ENCODE measurements around the gene FEM1B.

The FEM1B gene

DNA sequence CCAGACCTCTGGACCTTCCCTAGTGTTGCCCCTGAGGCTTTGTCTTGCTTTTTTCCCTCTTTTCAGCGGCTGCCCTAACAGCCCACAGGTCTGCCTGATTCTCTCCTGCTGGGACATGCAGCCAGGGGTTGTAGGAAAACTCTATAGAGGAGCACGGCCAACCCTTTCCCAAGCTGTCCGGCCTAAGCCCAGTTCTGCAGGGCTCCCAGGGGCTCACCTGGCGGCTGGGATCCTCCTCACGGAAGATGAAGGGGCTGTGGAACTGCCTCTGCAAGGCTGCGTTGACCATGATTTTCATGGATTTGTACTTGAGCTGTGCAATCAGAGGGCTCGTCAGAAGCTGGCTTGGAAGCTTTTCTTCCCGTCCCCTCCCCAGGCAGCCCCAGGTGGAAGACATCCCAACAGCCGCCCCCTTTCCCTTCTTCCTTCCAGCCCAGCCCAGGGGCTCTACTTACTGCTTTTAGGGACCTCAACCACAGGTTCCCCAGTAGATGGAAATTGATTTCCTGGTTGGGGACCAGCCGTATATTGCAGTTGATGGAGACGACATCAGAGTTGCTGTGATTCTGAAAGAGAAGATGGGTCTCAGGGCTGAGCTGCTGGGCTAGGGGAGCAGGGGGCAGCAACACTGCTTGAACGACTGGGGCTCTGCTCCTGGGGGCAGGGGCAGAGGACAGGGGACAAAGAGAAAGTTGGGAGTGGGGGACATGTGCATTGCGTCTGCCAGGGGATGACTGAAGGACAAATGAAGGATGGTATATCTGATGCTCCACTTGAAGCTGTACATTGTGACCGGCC is 29.8 kb downstream of the FEM1B start:
- no peak for DNase-seq (ENCODE audit: low read depth, low spot score)

DNA sequence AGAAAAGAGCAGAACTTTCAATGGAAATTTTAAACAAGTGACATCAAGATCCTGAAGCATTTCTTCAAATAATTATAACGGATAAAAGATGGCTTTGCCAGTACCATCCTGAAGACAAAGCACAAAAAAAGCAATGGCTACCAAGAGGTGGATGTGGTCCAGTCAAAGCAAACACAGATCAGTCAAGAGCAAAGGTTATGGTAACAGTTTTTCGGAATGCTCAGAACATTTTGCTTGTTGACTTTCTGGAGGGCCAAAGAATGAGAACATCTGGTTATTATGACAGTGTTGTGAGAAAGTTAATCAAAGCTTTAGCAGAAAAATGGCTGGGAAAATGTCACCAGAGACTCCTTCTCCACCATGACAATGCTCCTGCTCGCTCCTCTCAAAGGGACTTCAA is 31.5 kb downstream of the FEM1B start:
- DNase-seq (ENCODE audit: low read depth, low spot score), result no peak

DNA sequence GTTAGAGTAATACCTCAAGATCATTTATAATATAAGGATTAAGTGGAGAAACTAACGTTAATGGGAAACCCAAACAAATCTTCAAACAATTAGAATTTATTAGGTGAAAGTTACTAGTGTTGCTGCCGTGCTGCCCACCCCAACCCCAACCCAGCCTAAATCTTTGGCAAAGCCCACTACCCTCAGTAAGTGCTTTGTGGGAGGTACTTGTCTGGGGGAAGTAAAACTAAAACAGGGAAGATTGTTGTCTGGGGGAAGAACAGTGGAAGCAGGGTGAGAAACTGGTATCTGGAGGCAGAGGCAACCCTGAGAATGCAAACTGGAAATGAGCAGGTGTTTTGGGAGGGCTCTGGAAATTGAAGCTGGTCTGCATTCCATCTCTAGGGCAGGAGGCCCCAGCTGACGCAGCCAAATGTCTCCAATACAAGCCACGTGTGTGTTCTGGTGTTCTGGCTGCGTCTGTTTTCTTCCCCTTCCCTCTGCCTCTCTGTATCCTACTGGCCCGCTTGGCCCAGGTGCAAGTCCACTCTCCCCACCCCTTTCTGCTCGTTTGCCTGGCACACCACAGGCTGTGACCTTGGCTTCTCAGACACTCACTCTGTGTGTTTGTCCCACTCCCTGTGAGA is 32.7 kb downstream of the FEM1B start:
- no peak for DNase-seq (ENCODE audit: low read depth, low spot score)

DNA sequence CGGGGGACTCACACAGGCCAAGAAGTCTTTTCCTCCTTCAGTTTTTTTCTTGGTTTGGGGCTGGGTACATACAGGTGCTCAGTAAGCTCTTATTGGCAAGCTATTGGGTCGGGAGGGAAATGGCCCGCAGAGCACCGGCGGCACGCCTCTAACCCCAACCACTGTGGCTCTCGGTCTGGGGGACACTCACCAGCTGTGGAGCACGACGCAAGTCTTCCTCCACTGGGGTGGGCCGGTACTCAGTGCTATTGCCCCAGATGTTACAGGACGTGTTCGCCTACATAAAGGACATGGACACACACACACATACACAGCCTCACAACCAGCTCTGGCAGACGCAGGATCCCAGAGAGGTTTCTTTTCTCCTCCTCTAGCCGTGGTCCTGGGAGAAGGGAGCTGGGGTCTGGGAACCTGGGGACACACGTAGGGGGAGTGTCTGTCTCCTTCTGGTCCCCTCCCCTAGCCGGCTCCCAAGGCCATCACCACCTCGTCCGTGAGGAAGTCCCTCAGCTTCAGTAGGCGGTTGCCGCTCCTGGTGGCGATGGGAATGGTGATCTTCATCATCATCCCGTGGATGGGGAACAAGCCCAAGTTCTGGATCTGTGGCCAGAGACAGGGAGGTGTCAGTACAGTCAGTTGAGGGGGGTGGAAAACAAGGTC is 33.4 kb downstream of the FEM1B start:
- no peak for DNase-seq (ENCODE audit: low read depth, low spot score)

DNA sequence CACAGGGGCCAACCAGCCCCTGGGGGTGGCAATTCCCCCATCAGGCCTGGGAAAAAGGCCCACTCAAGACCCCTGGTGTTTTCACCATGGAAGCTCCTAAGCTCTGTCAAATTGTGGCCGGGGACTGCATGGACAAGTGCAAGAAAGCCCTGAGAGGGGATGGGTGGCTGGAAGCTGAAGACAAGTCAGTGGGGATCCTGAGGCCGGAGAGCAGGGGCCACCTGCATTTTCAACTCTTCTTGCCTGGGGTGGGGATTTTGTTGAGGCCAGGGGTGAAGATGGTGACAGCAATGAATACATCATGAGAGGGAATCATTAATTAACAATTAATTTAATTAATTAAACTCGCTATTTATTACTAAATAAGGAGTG is 33.9 kb downstream of the FEM1B start:
- no peak for DNase-seq (ENCODE audit: low read depth, low spot score)

DNA sequence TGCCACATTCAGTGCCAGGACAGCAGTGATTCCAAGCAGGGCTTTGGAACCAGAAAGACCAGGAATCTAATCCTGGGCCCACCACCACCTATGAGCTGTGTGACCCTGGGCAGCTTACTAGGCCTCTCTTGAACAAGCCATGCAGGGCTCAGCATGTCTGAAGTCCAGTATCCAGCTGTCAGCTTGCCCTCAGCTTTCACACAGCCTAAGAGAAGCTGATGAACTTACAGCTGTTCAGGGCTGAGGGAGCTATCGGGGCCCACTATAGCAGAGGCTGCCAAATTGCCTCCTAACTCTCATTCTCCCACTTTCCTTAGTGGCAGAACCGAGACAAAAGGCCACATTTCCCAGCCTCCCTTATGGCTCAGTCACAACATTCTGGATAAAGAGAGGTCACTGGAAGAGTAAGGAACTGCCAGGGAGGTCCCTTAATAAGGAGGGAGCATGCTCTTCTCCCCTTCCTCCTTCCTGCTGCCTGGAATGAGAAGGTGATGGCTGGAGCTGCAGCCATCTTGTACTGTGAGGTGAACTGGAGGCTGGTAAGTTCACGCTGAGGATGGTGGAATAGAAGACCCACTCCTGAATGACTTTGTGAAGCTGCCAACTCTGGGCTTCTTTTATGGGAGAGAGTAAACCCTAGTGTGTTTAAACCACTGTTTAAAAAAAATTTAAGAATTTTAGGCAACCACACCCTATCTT is 34.5 kb downstream of the FEM1B start:
- DNase-seq (ENCODE audit: low read depth, low spot score), result no peak

DNA sequence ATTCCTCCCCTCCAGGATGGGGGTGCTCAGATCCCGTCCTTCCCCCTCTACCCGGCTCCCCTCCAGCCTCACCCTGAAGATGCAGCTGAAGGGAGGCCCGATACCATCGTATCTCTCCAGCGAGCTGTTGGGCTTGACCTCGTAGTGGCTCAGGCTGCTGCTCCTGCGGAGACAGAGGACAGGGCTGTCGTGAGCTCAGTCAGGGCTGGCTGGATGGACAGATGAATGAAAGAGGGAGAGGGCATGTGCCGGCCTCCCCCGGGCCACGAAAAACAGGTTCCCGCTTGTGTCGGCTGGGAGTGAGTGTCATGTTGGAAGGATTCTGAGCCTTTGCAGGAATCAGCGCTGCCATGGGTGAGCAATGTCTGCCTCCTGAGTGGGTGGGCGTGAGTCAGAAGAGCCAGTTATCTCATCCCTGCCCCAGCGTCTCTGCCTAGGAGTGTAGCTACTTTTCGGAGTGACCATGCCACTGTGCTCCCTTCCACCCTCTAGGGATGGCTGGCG is 35.2 kb downstream of the FEM1B start:
- DNase-seq (ENCODE audit: low read depth, low spot score), result no peak

DNA sequence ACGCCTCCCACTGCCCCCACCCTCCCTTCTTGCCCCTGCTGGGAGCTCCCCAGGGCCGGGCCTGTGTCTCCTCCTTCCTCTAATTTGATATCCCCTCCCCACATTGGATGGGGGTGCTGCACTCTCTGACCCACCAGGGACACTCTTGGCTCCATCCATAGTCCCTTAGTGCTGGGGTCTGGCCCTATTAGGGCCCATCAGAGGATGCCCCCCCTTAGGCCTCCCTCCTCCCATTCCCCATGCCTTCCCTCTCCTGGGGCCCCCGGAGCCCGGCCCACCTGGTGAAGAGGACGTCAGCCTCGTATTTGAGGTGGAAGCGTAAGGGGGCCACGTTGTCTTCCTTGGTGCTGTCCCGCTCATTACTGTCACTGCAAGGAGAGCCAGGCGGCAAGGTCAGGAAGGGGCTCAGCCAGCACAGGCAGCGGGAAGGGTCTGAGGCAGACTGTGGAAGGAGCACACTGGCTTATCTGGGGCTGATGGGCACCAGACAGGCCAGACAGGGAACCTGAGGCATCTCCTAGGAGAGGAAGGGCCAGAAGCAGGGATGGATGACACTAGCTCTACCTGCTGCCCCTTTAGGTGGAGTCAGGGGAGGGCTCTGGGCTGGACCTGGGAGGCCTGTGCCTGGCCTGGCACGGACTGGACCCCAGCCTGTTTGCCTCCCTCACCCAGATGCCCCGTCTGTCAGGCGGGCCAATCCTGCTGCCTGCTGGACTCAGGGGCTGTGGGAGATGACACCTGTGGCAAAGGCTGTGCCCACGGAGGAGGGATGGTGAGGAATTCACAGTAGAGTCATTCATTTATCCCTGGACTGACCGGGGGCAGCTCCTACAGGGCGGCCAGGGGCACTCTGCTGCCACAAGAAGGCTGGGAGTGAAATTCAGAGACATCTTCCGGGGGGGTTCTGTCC is 36.2 kb downstream of the FEM1B start:
- no peak for DNase-seq (ENCODE audit: low read depth, low spot score)

DNA sequence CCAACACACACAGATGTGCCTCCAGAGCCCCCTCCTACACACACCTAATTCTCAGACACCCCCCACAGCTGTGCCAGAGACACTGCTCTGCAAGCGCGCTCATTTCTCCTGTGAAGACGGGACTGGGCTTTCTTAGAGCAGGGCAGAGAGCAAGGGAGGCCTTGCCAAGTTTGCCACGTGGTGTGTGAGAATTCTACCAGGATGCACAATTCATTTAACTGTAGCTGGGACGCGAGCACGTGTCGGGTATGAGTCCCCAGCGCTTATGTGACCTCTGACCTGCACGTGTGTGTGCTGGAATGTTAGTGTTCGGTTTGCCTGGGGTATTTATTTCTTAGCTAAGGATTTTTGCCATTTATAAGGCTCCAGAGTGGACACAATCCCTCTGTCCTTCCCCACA is 37.0 kb downstream of the FEM1B start:
- DNase-seq (ENCODE audit: low read depth, low spot score), result no peak

DNA sequence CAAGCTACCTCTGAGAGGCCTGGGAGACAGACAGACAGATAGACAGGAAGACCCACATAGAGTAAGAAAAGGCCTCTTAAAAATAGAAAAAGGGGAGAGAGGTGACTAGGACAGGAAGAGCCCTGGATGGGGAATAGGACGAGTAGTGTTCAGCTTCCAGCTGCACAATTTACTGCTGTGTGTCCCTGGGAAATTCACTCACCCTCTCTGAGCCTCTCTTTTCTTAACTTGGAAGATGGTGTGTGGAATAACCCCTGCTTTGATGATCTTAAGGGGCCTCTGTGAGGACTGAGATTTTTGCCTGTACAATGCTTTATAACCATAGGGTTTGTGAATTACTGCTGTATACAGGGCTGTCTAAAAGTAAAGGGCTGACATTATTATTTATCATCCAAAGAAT is 37.5 kb downstream of the FEM1B start:
- no peak for DNase-seq (ENCODE audit: low read depth, low spot score)

DNA sequence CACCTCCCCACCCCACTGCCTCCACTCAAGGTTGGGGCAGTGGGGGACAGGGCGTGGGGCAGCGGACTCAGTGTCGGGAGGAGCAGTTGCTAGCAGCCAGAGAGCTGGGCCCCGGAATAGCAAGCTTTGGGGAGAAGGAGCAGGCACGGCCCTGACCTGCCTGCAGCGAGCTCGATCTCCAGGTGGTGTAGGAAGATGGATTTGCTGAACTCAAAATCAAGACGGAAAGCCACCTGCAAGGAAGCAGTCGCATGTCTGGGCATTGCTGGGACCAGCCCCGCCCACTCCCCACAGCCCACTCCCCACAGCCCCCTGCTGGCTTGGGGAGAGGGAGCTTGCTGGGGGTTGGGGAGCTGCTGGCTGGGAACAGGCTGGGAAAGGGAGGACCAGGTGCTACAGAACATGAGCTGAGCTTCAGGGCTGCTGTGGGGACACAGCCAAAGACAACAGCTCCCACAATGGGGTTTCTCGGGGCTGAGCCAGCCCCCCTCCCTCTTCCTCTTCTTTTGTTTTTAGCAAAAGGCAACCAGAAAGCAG is 38.0 kb downstream of the FEM1B start:
- no peak for DNase-seq (ENCODE audit: low read depth, low spot score)

DNA sequence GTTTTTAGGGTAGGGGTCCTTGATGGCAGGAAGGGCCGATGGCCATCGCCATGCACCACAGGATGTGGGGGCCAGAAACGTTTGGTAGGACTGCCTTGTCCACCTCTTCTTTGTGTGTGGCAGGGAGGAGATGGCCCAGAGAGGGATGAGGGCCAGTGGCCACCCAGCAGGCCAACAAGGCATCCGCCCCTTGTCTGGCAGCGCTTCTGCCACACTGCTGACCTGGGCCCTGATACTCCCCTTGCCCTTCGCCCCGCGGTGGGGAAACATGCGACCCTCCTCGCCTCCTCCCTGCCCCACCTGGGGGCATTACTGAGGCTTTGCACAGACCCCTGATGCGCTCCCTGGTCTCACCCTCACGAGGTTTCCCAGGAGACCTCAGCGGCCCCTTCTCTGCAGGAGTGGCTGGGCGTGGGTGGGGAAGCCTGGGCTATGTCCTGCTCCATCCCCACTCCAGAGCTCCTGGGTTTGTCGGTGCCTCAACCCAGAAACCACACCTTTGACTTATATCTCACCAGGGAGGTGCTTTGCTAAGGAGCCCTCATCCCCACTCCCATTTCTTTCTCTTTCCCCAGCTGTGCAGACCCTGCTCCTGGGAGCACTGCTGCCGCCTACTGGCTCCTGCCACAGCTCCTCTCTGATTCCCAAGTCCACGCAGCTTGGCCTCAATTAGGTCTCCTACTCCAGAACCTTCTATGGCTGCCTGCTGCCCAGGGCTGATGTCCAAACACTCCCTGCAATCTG is 38.7 kb downstream of the FEM1B start:
- no peak for DNase-seq (ENCODE audit: low read depth, low spot score)

DNA sequence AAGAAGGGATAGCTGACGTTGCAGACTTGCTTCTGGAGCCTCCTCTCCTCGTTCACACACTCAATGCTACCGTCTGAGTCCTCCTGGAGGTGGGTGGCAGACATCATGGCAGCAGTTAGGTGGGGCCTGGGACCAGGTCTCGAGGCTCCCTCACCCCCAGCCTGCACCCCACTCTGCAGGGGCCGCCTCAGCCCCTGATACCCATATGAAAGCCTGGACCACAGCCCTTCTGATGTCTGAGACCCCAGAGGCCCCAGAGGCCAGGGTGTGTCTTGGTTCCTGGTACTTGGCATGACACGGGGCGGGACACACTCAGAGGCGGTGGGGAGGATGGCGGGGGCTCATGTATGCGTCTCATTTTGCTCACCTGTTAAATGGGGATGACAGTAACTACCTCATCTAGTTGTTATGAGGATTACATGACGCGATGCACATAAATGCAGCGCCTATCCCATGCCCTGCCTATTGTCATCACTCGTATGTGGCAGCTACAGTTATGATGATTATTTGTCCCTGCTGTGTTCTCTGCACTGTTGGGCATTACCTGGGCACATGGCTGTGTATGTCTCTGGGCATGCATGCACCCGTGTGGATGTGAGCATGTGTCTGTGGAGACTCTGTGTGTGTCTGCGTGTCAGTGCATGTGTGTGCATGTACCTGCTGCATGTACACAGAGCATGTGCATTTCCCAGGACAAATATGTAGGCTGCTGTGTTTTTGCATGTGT is 39.9 kb downstream of the FEM1B start:
- DNase-seq (ENCODE audit: low read depth, low spot score), result no peak

DNA sequence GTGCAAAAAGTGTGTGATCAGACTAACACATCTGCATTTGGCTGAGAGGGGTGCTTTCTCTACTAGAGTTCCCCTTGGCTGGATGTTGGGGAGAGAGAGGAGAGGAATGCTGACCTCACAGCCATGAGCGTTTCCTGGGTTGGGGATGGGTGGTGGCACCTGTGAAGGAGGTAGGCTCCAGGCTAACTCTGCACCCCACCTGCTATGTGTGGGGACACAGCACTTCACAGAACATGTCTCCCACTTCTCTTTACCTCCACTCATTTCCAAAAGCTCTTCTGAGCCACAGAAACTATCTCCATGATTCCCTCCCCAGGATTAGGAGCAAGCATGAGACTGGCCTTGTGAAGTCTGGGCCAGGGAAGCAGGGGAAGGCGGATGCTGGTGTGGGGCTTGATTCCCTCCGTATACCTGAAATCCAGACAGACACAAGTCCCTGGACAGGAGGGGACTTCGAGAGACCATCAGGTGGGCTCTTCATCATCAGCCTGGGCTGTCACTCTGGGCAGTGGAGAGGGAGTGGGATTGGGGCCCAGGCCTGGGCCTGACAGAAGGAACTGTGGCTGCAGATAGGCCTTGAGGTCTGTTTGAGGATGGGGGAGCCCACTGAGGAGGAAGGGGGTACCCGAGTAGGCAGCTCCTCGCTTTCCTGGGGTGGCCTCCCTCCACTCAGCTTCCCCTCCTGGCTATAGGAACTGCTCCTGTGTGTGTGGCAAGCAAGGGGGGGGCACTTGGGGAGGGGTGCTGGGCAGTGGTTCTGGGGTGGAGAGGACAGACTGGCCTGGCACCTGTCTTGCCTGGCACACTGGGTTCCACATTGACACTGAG is 40.7 kb downstream of the FEM1B start:
- no peak for DNase-seq (ENCODE audit: low read depth, low spot score)

DNA sequence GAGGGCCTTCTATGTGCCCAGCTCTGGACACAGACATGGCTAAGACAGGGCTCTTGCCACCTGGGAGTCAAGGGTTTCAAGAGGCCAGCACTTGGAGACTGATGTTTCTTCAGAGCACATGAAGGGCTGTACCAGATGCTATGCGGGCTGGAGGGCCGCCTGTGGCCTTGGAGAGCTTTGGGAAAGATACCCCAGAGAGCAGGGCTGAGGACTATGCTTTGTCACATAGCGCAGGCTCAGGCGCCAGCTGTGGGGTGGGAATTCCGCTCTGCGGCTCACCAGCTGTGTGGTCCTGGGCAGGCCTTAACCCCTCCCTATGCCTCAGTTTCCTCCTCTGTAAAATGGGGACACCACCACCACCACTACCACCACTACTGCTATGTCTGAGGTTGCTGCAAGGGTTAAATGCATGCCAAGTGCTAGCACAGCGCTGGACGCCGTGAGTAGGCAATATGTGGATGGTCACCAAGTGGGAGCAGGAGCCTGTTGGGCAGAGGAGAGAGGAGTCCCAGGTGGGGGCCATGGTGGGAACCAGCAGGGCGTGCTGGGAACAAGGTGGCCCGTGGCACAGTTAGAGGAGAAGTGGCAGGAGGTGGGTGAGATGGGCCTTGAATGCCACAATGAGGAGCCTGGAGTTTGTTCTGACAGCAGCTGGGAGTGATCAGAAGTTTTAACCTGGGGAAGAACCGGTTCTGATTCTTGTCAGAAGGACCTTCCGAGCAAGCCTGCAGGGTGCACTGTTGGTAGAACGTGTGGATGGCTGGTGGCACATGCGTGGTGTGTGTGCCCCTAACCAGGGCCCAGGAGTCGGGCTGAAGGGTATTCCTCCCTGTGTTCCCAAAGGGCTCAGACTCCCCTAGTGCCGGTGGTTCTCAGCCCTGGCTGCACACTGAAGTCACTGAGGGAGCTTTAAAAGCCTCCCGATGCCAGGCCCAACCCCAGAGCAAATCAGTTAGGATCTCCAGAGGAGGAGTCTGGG is 41.7 kb downstream of the FEM1B start:
- no peak for DNase-seq (ENCODE audit: low read depth, low spot score)

DNA sequence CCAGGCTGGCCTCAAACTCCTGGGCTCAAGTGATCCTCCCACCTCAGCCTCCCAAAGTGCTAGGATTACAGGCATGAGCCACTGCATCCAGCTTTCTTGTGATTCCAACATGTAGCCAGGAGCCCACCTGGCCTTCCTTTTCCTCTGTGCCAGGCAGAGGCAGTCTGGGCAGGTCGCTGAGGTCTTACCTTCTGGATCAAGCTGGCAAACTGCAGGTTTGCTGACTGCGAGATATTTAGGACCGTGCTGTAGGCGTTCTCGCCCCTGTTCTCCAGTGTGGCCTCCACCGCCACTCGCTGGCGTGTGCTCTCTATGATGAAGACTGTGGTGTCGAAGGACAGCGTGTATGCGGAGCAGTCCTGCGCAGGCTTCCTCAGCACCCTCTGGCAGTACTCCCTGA is 42.5 kb downstream of the FEM1B start:
- DNase-seq (ENCODE audit: low read depth, low spot score), result no peak

DNA sequence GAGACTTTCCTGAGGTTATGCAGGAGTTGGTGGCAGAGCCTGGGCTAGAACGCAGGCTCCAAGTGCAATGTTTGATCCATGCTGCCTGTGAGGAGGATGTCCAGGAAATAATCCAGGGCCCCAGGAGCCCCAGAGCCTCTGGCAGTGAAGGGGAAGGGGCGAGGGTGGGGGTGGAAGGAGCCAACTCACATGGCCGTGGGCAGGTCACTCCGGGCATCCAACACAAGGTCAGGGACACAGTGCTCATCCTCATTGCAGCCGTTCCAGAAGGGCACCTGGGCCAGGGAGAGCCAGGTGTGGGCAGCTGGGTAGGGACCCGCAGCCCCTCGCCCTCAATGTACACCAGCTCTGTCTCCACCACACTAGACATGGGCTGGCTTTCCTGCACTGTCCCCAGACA is 43.7 kb downstream of the FEM1B start:
- no peak for DNase-seq (ENCODE audit: low read depth, low spot score)
